H1 (cell line): ENCODE results near the gene PCNA.

ENCODE experiments used
- FOSL1 ChIP-seq: IDR thresholded peaks from 2 replicates; pipeline ENCODE4 v1.6.1; 2011; ENCODE audit warnings: mild to moderate bottlenecking, low read depth, low read length, moderate library complexity; ENCODE audit not compliant: insufficient read depth
- GABPA ChIP-seq: IDR thresholded peaks from 2 replicates; pipeline ENCODE4 v1.6.1; 2011; ENCODE audit warnings: mild to moderate bottlenecking, low read length, moderate library complexity, borderline replicate concordance; ENCODE audit not compliant: insufficient read depth
- MAFK ChIP-seq: IDR thresholded peaks from 2 replicates; pipeline ENCODE4 v1.6.1; 2012; ENCODE audit warnings: low read depth, mild to moderate bottlenecking, improper control_type of control experiment, low read length
- POLR2A ChIP-seq, 2 experiments: IDR thresholded peaks; 1 replicate in 1 of 2; 2 replicates in 1 of 2; pipeline ENCODE4 v1.6.1; 2011; ENCODE audit warnings: low read depth in 2 of 2, low read length in 2 of 2, mild to moderate bottlenecking in 2 of 2; ENCODE audit errors: control extremely low read depth in 1 of 2
- SIX5 ChIP-seq: IDR thresholded peaks from 2 replicates; pipeline ENCODE4 v1.6.1; 2011; ENCODE audit warnings: mild to moderate bottlenecking, low read depth, low read length
- YY1 ChIP-seq: IDR thresholded peaks from 2 replicates; pipeline ENCODE4 v1.6.1; 2011; ENCODE audit warnings: low read depth, mild to moderate bottlenecking, low read length
- TF ChIP-seq, protein P1 (sequence below), 3 experiments: IDR thresholded peaks; 1 replicate in 2 of 3; 2 replicates in 1 of 3; pipeline versions ENCODE4 v1.5.1 to v1.6.1; 2011; ENCODE audit warnings: low read length in 3 of 3, mild to moderate bottlenecking in 3 of 3, inconsistent platforms in 2 of 3, low read depth in 1 of 3, moderate library complexity in 1 of 3; ENCODE audit not compliant: insufficient read depth in 1 of 3; ENCODE audit errors: control extremely low read depth in 1 of 3
- TF ChIP-seq, protein P2 (sequence below): IDR thresholded peaks from 2 replicates; pipeline ENCODE4 v1.6.1; 2011; ENCODE audit warnings: low read length, improper control_type of control experiment

DNA sequence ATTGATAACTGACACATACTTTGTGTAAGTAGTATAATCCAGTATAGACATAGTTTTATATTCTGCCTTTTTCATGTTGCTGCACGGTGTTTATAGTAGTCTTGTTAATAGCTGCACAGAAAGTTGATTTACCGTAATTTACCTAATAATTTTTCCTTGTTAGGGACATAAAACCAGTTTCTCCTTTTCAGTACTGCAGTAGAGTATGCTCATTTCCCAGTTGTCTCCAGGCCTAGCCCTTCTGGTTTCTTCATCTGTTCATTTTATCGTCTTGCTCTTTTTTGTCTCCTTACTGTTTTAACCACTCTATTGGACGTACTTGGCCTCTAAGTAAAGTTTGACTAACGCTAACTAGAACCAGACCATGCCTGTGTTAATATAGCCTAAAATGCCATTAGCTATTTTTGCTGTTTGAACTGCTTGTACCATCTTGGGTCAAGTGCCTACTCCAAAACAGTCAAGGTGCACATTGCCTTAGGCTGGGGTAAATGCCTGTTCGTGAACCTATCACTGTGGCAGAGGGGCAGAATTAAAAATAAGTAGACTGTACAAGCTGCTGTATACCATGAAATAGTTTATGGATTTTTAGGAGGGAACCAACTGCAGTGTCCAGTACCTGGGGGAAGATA is 41.9 kb upstream of the PCNA start:
- TF ChIP-seq YY1 (no peak), FOSL1 (no peak), GABPA (no peak), POLR2A (IDR thresholded peaks at IDR 0.05; ENCODE audit: control extremely low read depth in 1 of 2, low read depth in 2 of 2, low read length in 2 of 2) (no peak), SIX5 (no peak), MAFK (no peak)
- TF ChIP-seq, protein P1, sequence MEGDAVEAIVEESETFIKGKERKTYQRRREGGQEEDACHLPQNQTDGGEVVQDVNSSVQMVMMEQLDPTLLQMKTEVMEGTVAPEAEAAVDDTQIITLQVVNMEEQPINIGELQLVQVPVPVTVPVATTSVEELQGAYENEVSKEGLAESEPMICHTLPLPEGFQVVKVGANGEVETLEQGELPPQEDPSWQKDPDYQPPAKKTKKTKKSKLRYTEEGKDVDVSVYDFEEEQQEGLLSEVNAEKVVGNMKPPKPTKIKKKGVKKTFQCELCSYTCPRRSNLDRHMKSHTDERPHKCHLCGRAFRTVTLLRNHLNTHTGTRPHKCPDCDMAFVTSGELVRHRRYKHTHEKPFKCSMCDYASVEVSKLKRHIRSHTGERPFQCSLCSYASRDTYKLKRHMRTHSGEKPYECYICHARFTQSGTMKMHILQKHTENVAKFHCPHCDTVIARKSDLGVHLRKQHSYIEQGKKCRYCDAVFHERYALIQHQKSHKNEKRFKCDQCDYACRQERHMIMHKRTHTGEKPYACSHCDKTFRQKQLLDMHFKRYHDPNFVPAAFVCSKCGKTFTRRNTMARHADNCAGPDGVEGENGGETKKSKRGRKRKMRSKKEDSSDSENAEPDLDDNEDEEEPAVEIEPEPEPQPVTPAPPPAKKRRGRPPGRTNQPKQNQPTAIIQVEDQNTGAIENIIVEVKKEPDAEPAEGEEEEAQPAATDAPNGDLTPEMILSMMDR (IDR thresholded peaks at IDR 0.05; ENCODE audit: control extremely low read depth in 1 of 3, insufficient read depth in 1 of 3, low read depth in 1 of 3, low read length in 3 of 3), result no peak
- TF ChIP-seq, protein P2, sequence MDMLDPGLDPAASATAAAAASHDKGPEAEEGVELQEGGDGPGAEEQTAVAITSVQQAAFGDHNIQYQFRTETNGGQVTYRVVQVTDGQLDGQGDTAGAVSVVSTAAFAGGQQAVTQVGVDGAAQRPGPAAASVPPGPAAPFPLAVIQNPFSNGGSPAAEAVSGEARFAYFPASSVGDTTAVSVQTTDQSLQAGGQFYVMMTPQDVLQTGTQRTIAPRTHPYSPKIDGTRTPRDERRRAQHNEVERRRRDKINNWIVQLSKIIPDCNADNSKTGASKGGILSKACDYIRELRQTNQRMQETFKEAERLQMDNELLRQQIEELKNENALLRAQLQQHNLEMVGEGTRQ, result no peak
